ENCODE measurements around the gene BBOX1. TPM values are rescaled to one million over a fixed set of nuclear protein-coding genes. Genes with fewer than 3 reads are reported as not detected.

The BBOX1 gene
- total and polyA plus RNA-seq, 2 of the 4 experiments (the other 2 are of a cell fraction), result not detected

DNA sequence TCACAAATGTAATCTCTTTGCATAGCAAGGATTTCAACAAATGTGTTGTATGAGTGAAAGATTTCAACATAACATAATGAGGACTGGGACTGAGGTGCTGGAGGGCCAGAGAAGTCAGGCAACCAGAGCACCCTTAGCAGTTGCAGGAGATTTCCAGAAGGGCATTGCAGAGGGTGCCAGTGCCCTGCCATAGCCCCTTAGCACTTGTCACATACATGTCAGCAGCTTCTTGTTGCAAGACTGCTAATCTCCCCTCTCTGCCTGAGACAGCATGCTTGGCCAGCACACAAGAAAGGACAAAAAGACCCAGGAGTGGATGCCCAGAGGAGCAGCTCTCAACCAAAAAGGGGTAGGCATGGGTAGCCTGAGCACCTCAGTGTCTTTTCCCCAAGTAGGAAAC, 43.2 kb downstream of the BBOX1 start:
- Histone ChIP-seq H3K18ac (ENCODE audit: low read depth, low read length) (no peak overlapping the region), H3K36me3 (ENCODE audit: control insufficient read depth, insufficient read depth, low read length) (no peaks in the 10 kb centered on the region), H3K14ac (replicated peaks; ENCODE audit: low read depth, low read length) (no peak overlapping the region), H3K9me3 (ENCODE audit: control insufficient read depth, insufficient read depth, low read length) (no peaks in the 10 kb centered on the region), H2BK5ac (ENCODE audit: low read depth, low read length, poor library complexity, severe bottlenecking) (no peak overlapping the region), H3K79me1 (ENCODE audit: low read depth in 1 of 2, low read length in 2 of 2) (no peaks in the 10 kb centered on the region), H2AK5ac (ENCODE audit: low read depth, low read length) (no peak overlapping the region), H3K56ac (ENCODE audit: extremely low read depth, insufficient read depth, low read length) (no peak overlapping the region), H2AK9ac (replicated peaks; ENCODE audit: low read depth, low read length, poor library complexity) (no peak overlapping the region), H3K4me1 (ENCODE audit: control insufficient read depth, insufficient read depth, low read length) (no peaks in the 10 kb centered on the region; the same call in 1 of the 2 replicates), H2AFZ (replicated peaks; ENCODE audit: low read length, poor library complexity) (no peak overlapping the region), H4K91ac (ENCODE audit: insufficient read depth, low read depth, low read length) (no peak overlapping the region), H3K4ac (ENCODE audit: low read depth, low read length) (no peak overlapping the region), H3K4me2 (ENCODE audit: low read depth, low read length) (no peak overlapping the region), H2BK20ac (ENCODE audit: low read depth, low read length) (no peak overlapping the region), H4K20me1 (ENCODE audit: insufficient read depth, low read length) (no peaks in the 10 kb centered on the region), H4K8ac (ENCODE audit: low read depth in 2 of 2, low read length in 2 of 2) (no peak overlapping the region), H3K4me3 (ENCODE audit: insufficient read depth, low read depth, low read length) (no peak overlapping the region), H2BK15ac (ENCODE audit: low read depth, low read length) (no peak overlapping the region), H3K9me1 (ENCODE audit: insufficient read depth, low read length) (no peaks in the 10 kb centered on the region), H2BK120ac (ENCODE audit: low read depth, low read length) (no peak overlapping the region), H3K9ac (ENCODE audit: low read depth, low read length) (no peak overlapping the region), H3K27ac (ENCODE audit: insufficient read depth, low read length) (no peak overlapping the region), H3K23ac (ENCODE audit: low read depth, low read length) (no peak overlapping the region), H4K5ac (ENCODE audit: low read depth, low read length) (no peak overlapping the region), H3K27me3 (ENCODE audit: control insufficient read depth, insufficient read depth, low read length) (no peaks in the 10 kb centered on the region)
- TF ChIP-seq, protein P1, sequence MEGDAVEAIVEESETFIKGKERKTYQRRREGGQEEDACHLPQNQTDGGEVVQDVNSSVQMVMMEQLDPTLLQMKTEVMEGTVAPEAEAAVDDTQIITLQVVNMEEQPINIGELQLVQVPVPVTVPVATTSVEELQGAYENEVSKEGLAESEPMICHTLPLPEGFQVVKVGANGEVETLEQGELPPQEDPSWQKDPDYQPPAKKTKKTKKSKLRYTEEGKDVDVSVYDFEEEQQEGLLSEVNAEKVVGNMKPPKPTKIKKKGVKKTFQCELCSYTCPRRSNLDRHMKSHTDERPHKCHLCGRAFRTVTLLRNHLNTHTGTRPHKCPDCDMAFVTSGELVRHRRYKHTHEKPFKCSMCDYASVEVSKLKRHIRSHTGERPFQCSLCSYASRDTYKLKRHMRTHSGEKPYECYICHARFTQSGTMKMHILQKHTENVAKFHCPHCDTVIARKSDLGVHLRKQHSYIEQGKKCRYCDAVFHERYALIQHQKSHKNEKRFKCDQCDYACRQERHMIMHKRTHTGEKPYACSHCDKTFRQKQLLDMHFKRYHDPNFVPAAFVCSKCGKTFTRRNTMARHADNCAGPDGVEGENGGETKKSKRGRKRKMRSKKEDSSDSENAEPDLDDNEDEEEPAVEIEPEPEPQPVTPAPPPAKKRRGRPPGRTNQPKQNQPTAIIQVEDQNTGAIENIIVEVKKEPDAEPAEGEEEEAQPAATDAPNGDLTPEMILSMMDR (conservative IDR thresholded peaks at IDR 0.05; ENCODE audit: low read depth, low read length), result no peak
- TF ChIP-seq SMC3 (IDR thresholded peaks at IDR 0.05; ENCODE audit: low read depth, low read length), result no peak
- TF ChIP-seq RAD21 (IDR thresholded peaks at IDR 0.05; ENCODE audit: low read length), result no peak
- no peak for TF ChIP-seq BHLHE40 (IDR thresholded peaks at IDR 0.05; ENCODE audit: low read depth, low read length)
- TF ChIP-seq MAZ (IDR thresholded peaks at IDR 0.05; ENCODE audit: borderline replicate concordance, low read depth, low read length), result no peak
- no peak for TF ChIP-seq MAFK (IDR thresholded peaks at IDR 0.05; ENCODE audit: low read depth, low read length)
- no peak for TF ChIP-seq CEBPB (IDR thresholded peaks at IDR 0.05; ENCODE audit: low read depth, low read length)
- TF ChIP-seq POLR2A (IDR thresholded peaks at IDR 0.05; ENCODE audit: low read depth, low read length), result no peak
- no peak for TF ChIP-seq RCOR1 (IDR thresholded peaks at IDR 0.05; ENCODE audit: insufficient replicate concordance, low read length)
- TF ChIP-seq RFX5 (IDR thresholded peaks at IDR 0.05; ENCODE audit: low read depth, low read length), result no peak
- TF ChIP-seq MXI1 (IDR thresholded peaks at IDR 0.05; ENCODE audit: borderline replicate concordance, low read depth, low read length), result no peak
- TF ChIP-seq, protein P2, sequence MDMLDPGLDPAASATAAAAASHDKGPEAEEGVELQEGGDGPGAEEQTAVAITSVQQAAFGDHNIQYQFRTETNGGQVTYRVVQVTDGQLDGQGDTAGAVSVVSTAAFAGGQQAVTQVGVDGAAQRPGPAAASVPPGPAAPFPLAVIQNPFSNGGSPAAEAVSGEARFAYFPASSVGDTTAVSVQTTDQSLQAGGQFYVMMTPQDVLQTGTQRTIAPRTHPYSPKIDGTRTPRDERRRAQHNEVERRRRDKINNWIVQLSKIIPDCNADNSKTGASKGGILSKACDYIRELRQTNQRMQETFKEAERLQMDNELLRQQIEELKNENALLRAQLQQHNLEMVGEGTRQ (IDR thresholded peaks at IDR 0.05; ENCODE audit: low read depth, low read length), result no peak
- no TSS peak for BruUV-seq (replicated peaks)
- DNase-seq (no peak), ATAC-seq (ENCODE audit: low read depth) (no peak)
- in situ Hi-C loops (cut with MboI; ENCODE audit: low sequenced_read_pairs) (no loop called here), dilution Hi-C loops (cut with HindIII; ENCODE audit: low sequenced_read_pairs, unreplicated experiment) (no loop called here), intact Hi-C loops (cut with micrococcal nuclease) (no loop called here)
- ChIA-PET CTCF (interaction anchor here (1.3 kb wide), 1 partner anchor 36 kb away, joined by 3 read pairs; no protein-coding TSS in a partner anchor), POLR2A (ENCODE audit: unreplicated experiment) (no interaction called here)

Data from IMR-90 (cell line).